GM06990 (cell line): ENCODE results near the gene TMEM117.

Experiments used
- DNase-seq: peaks from one replicate; pipeline ENCODE4 v3.0.0-alpha.2; 2011; ENCODE audit not compliant: insufficient read length; ENCODE audit errors: extremely low read depth
- H3K27me3 ChIP-seq: replicated peaks from 2 replicates; pipeline ENCODE4 v1.6.0; 2011; ENCODE audit warnings: low read length; ENCODE audit not compliant: control insufficient read depth, insufficient read depth
- H3K36me3 ChIP-seq: 2 replicates; pipeline ENCODE4 v1.5.1; 2011; ENCODE audit warnings: low read length; ENCODE audit not compliant: control insufficient read depth, insufficient read depth
- H3K4me3 ChIP-seq: replicated peaks from 2 replicates; pipeline ENCODE4 v1.5.1; 2011; ENCODE audit warnings: low read depth, mild to moderate bottlenecking, control low read depth, low read length
- CTCF ChIP-seq: IDR thresholded peaks from 2 replicates; pipeline ENCODE4 v1.5.1; 2011; ENCODE audit warnings: low read length, control low read depth, mild to moderate bottlenecking, inconsistent platforms; ENCODE audit not compliant: insufficient read depth, poor library complexity, severe bottlenecking

TMEM117 gene

GRCh38 chr12:44059476-44059875 is 223.6 kb downstream of the TMEM117 start:
- no peak for DNase-seq
- TF ChIP-seq CTCF: no peak
- H3K36me3 ChIP-seq: no peaks in the 10 kb centered on the region
- H3K4me3 ChIP-seq: no peak overlapping the region
- H3K27me3 ChIP-seq: no peaks in the 10 kb centered on the region

- Histone ChIP-seq H3K36me3 (no peaks in the 10 kb centered on the region), H3K27me3 (no peaks in the 10 kb centered on the region), H3K4me3 (no peak overlapping the region)
- no peak for DNase-seq
- no peak for TF ChIP-seq CTCF
Measured at GRCh38 chr12:44063671-44064070, 227.8 kb downstream of the TMEM117 start.

- no peak for TF ChIP-seq CTCF
Measured at GRCh38 chr12:44076871-44077270, 241.0 kb downstream of the TMEM117 start.

GRCh38 chr12:44077294-44077693 is 241.4 kb downstream of the TMEM117 start:
- TF ChIP-seq CTCF: no peak
- no peak overlapping the region for H3K4me3 ChIP-seq
- H3K36me3 ChIP-seq: no peaks in the 10 kb centered on the region
- no peak for DNase-seq
- no peaks in the 10 kb centered on the region for H3K27me3 ChIP-seq

More at GRCh38 chr12:44076871-44077270, 241.0 kb downstream of the TMEM117 start:
- no peak overlapping the region for H3K4me3 ChIP-seq
- DNase-seq: no peak
- H3K36me3 ChIP-seq: no peaks in the 10 kb centered on the region
- H3K27me3 ChIP-seq: no peaks in the 10 kb centered on the region

GRCh38 chr12:44078273-44078672 is 242.4 kb downstream of the TMEM117 start:
- TF ChIP-seq CTCF: no peak

GRCh38 chr12:44088647-44089046 is 252.8 kb downstream of the TMEM117 start:
- no peak overlapping the region for H3K4me3 ChIP-seq
- no peaks in the 10 kb centered on the region for H3K27me3 ChIP-seq
- H3K36me3 ChIP-seq: no peaks in the 10 kb centered on the region
- DNase-seq: no peak
- no peak for TF ChIP-seq CTCF

More at GRCh38 chr12:44078273-44078672, 242.4 kb downstream of the TMEM117 start:
- no peaks in the 10 kb centered on the region for H3K27me3 ChIP-seq
- no peaks in the 10 kb centered on the region for H3K36me3 ChIP-seq
- no peak overlapping the region for H3K4me3 ChIP-seq
- no peak for DNase-seq
